ENCODE measurements around the gene SNHG17.
"Not testable (repeated sequence)": the region's sequence is repeated elsewhere in the genome, so short reads cannot be mapped to it uniquely, and the experiment has no call there.

The SNHG17 gene

GRCh38 chr20:38471245-38471644, 36.1 kb upstream of the SNHG17 start:
- WGBS (ENCODE audit: insufficient coverage), result no CpG with 5 or more reads among the region's 1 CpG
- no peaks in the 10 kb centered on the region for H3K36me3 ChIP-seq (ENCODE audit: control insufficient read depth in 4 of 4, insufficient read depth in 4 of 4, low read length in 3 of 4)
- POLR2A ChIA-PET, result interaction anchor here (0.9 kb wide), 1 partner anchor 37 kb away, joined by 3 read pairs; no protein-coding TSS in a partner anchor
- no peak overlapping the region for H3K4me3 ChIP-seq (ENCODE audit: control insufficient read depth in 1 of 7, extremely low read depth in 1 of 7, insufficient read depth in 4 of 7, low read depth in 2 of 7, low read length in 6 of 7)
- DNase-seq, result no peak
- peaks cover 7 to 16% (median 15%) of the 10 kb centered on the region in 4 experiments for H3K4me1 ChIP-seq (ENCODE audit: control extremely low read depth in 1 of 4, control insufficient read depth in 4 of 4, insufficient read depth in 4 of 4, low read length in 3 of 4)
- peaks cover 0 to 4% (median 2%) of the 10 kb centered on the region in 5 experiments for H3K27me3 ChIP-seq (replicated peaks in 2 of 5; ENCODE audit: control insufficient read depth in 4 of 5, insufficient read depth in 5 of 5, low read length in 4 of 5)
- no peaks in the 10 kb centered on the region for H3K9me3 ChIP-seq (ENCODE audit: control extremely low read depth in 1 of 5, control insufficient read depth in 4 of 5, insufficient read depth in 2 of 5, low read depth in 1 of 5, low read length in 4 of 5)
- H3K27ac ChIP-seq (ENCODE audit: insufficient read depth in 1 of 2, low read depth in 1 of 2, low read length in 2 of 2, poor library complexity in 1 of 2, severe bottlenecking in 2 of 2), result no peak overlapping the region
- CTCF ChIA-PET, result interaction anchor here (0.9 to 3.8 kb wide), 2 partner anchors 17 to 23 kb away, joined by 3 to 13 read pairs; no protein-coding TSS in a partner anchor

- POLR2A ChIA-PET, result no interaction called here
- CTCF ChIA-PET, result interaction anchor here (1.9 kb wide), 1 partner anchor 21 kb away, joined by 4 read pairs; no protein-coding TSS in a partner anchor
- 100% methylated on average over 2 of the region's 3 CpGs for WGBS (ENCODE audit: insufficient coverage)
- H3K4me1 ChIP-seq (ENCODE audit: control extremely low read depth in 1 of 4, control insufficient read depth in 4 of 4, insufficient read depth in 4 of 4, low read length in 3 of 4), result peaks cover 0 to 2% (median under 1%) of the 10 kb centered on the region in 4 experiments
- H3K36me3 ChIP-seq (ENCODE audit: control insufficient read depth in 4 of 4, insufficient read depth in 4 of 4, low read length in 3 of 4), result no peaks in the 10 kb centered on the region
- H3K9me3 ChIP-seq (ENCODE audit: control extremely low read depth in 1 of 5, control insufficient read depth in 4 of 5, insufficient read depth in 2 of 5, low read depth in 1 of 5, low read length in 4 of 5), result no peaks in the 10 kb centered on the region
- no peak overlapping the region for H3K4me3 ChIP-seq (ENCODE audit: control insufficient read depth in 1 of 7, extremely low read depth in 1 of 7, insufficient read depth in 4 of 7, low read depth in 2 of 7, low read length in 6 of 7)
- DNase-seq, result no peak
- H3K27ac ChIP-seq (ENCODE audit: insufficient read depth in 1 of 2, low read depth in 1 of 2, low read length in 2 of 2, poor library complexity in 1 of 2, severe bottlenecking in 2 of 2), result no peak overlapping the region
- peaks cover 0 to 4% (median 2%) of the 10 kb centered on the region in 5 experiments for H3K27me3 ChIP-seq (replicated peaks in 2 of 5; ENCODE audit: control insufficient read depth in 4 of 5, insufficient read depth in 5 of 5, low read length in 4 of 5)
Measured at GRCh38 chr20:38466983-38467382, 31.9 kb upstream of the SNHG17 start.

GRCh38 chr20:38466171-38466570, 31.0 kb upstream of the SNHG17 start:
- Histone ChIP-seq H3K4me3 (ENCODE audit: control insufficient read depth in 1 of 7, extremely low read depth in 1 of 7, insufficient read depth in 4 of 7, low read depth in 2 of 7, low read length in 6 of 7) (no peak overlapping the region), H3K9me3 (ENCODE audit: control extremely low read depth in 1 of 5, control insufficient read depth in 4 of 5, insufficient read depth in 2 of 5, low read depth in 1 of 5, low read length in 4 of 5) (no peaks in the 10 kb centered on the region), H3K36me3 (ENCODE audit: control insufficient read depth in 4 of 4, insufficient read depth in 4 of 4, low read length in 3 of 4) (no peaks in the 10 kb centered on the region), H3K4me1 (ENCODE audit: control extremely low read depth in 1 of 4, control insufficient read depth in 4 of 4, insufficient read depth in 4 of 4, low read length in 3 of 4) (no peaks in the 10 kb centered on the region), H3K27ac (ENCODE audit: insufficient read depth in 1 of 2, low read depth in 1 of 2, low read length in 2 of 2, poor library complexity in 1 of 2, severe bottlenecking in 2 of 2) (no peak overlapping the region), H3K27me3 (replicated peaks in 2 of 5; ENCODE audit: control insufficient read depth in 4 of 5, insufficient read depth in 5 of 5, low read length in 4 of 5) (peaks cover 0 to 4% (median 2%) of the 10 kb centered on the region in 5 experiments)
- no peak for DNase-seq
- 100% methylated on average over 1 of the region's 2 CpGs for WGBS (ENCODE audit: insufficient coverage)
- POLR2A ChIA-PET, result no interaction called here
- CTCF ChIA-PET, result interaction anchor here (1.9 kb wide), 1 partner anchor 20 kb away, joined by 4 read pairs; no protein-coding TSS in a partner anchor

- H3K9me3 ChIP-seq (ENCODE audit: control extremely low read depth in 1 of 5, control insufficient read depth in 4 of 5, insufficient read depth in 2 of 5, low read depth in 1 of 5, low read length in 4 of 5); POLR2A ChIA-PET; CTCF ChIA-PET; H3K36me3 ChIP-seq (ENCODE audit: control insufficient read depth in 4 of 4, insufficient read depth in 4 of 4, low read length in 3 of 4); H3K4me1 ChIP-seq (ENCODE audit: control extremely low read depth in 1 of 4, control insufficient read depth in 4 of 4, insufficient read depth in 4 of 4, low read length in 3 of 4); H3K27ac ChIP-seq (ENCODE audit: insufficient read depth in 1 of 2, low read depth in 1 of 2, low read length in 2 of 2, poor library complexity in 1 of 2, severe bottlenecking in 2 of 2); H3K27me3 ChIP-seq (replicated peaks in 2 of 5; ENCODE audit: control insufficient read depth in 4 of 5, insufficient read depth in 5 of 5, low read length in 4 of 5); DNase-seq; H3K4me3 ChIP-seq (ENCODE audit: control insufficient read depth in 1 of 7, extremely low read depth in 1 of 7, insufficient read depth in 4 of 7, low read depth in 2 of 7, low read length in 6 of 7): not testable (repeated sequence)
- WGBS (ENCODE audit: insufficient coverage), result 100% methylated on average over 7 of the region's 30 CpGs
Measured at GRCh38 chr20:38461569-38461968, 26.4 kb upstream of the SNHG17 start.

- H3K36me3 ChIP-seq (ENCODE audit: control insufficient read depth in 4 of 4, insufficient read depth in 4 of 4, low read length in 3 of 4); DNase-seq; H3K27me3 ChIP-seq (replicated peaks in 2 of 5; ENCODE audit: control insufficient read depth in 4 of 5, insufficient read depth in 5 of 5, low read length in 4 of 5); CTCF ChIA-PET; H3K4me1 ChIP-seq (ENCODE audit: control extremely low read depth in 1 of 4, control insufficient read depth in 4 of 4, insufficient read depth in 4 of 4, low read length in 3 of 4); H3K27ac ChIP-seq (ENCODE audit: insufficient read depth in 1 of 2, low read depth in 1 of 2, low read length in 2 of 2, poor library complexity in 1 of 2, severe bottlenecking in 2 of 2); POLR2A ChIA-PET; H3K4me3 ChIP-seq (ENCODE audit: control insufficient read depth in 1 of 7, extremely low read depth in 1 of 7, insufficient read depth in 4 of 7, low read depth in 2 of 7, low read length in 6 of 7); H3K9me3 ChIP-seq (ENCODE audit: control extremely low read depth in 1 of 5, control insufficient read depth in 4 of 5, insufficient read depth in 2 of 5, low read depth in 1 of 5, low read length in 4 of 5): not testable (repeated sequence)
- no CpG with 5 or more reads among the region's 33 CpGs for WGBS (ENCODE audit: insufficient coverage)
Measured at GRCh38 chr20:38461167-38461566, 26.0 kb upstream of the SNHG17 start.

- H3K9me3 ChIP-seq (ENCODE audit: control extremely low read depth in 1 of 5, control insufficient read depth in 4 of 5, insufficient read depth in 2 of 5, low read depth in 1 of 5, low read length in 4 of 5); CTCF ChIA-PET; H3K36me3 ChIP-seq (ENCODE audit: control insufficient read depth in 4 of 4, insufficient read depth in 4 of 4, low read length in 3 of 4); H3K4me3 ChIP-seq (ENCODE audit: control insufficient read depth in 1 of 7, extremely low read depth in 1 of 7, insufficient read depth in 4 of 7, low read depth in 2 of 7, low read length in 6 of 7); H3K27ac ChIP-seq (ENCODE audit: insufficient read depth in 1 of 2, low read depth in 1 of 2, low read length in 2 of 2, poor library complexity in 1 of 2, severe bottlenecking in 2 of 2); POLR2A ChIA-PET; H3K4me1 ChIP-seq (ENCODE audit: control extremely low read depth in 1 of 4, control insufficient read depth in 4 of 4, insufficient read depth in 4 of 4, low read length in 3 of 4); H3K27me3 ChIP-seq (replicated peaks in 2 of 5; ENCODE audit: control insufficient read depth in 4 of 5, insufficient read depth in 5 of 5, low read length in 4 of 5); DNase-seq: not testable (repeated sequence)
- no CpG with 5 or more reads among the region's 2 CpGs for WGBS (ENCODE audit: insufficient coverage)
Measured at GRCh38 chr20:38460631-38461030, 25.5 kb upstream of the SNHG17 start.

- Histone ChIP-seq H3K27me3 (replicated peaks in 2 of 5; ENCODE audit: control insufficient read depth in 4 of 5, insufficient read depth in 5 of 5, low read length in 4 of 5) (no peaks in the 10 kb centered on the region), H3K4me1 (ENCODE audit: control extremely low read depth in 1 of 4, control insufficient read depth in 4 of 4, insufficient read depth in 4 of 4, low read length in 3 of 4) (no peaks in the 10 kb centered on the region), H3K4me3 (ENCODE audit: control insufficient read depth in 1 of 7, extremely low read depth in 1 of 7, insufficient read depth in 4 of 7, low read depth in 2 of 7, low read length in 6 of 7) (no peak overlapping the region), H3K9me3 (ENCODE audit: control extremely low read depth in 1 of 5, control insufficient read depth in 4 of 5, insufficient read depth in 2 of 5, low read depth in 1 of 5, low read length in 4 of 5) (no peaks in the 10 kb centered on the region), H3K27ac (ENCODE audit: insufficient read depth in 1 of 2, low read depth in 1 of 2, low read length in 2 of 2, poor library complexity in 1 of 2, severe bottlenecking in 2 of 2) (no peak overlapping the region), H3K36me3 (ENCODE audit: control insufficient read depth in 4 of 4, insufficient read depth in 4 of 4, low read length in 3 of 4) (no peaks in the 10 kb centered on the region)
- POLR2A ChIA-PET, result no interaction called here
- no CpG with 5 or more reads among the region's 5 CpGs for WGBS (ENCODE audit: insufficient coverage)
- CTCF ChIA-PET, result no interaction called here
- peak in 2 of 3 donors; percentile 19 to 24 for DNase-seq
Measured at GRCh38 chr20:38460040-38460623, 25.0 kb upstream of the SNHG17 start.
